Ascending aorta (tissue), 2 donors: Measurements from ENCODE around the gene IGFALS. TPM values are rescaled to one million over a fixed set of nuclear protein-coding genes. Genes with fewer than 3 reads are reported as not detected.

Experiments used
- DNase-seq, 2 donors: peaks; one replicate each; pipeline ENCODE4 v3.0.0-alpha.2; 2019; ENCODE audit warnings: low spot score in 2 of 2
- H3K27ac ChIP-seq, 2 donors: fragments of 200-600 bp; sonication (generic); one replicate each; pipeline ENCODE4 v1.5.1; 2016 to 2017; ENCODE audit warnings: mild to moderate bottlenecking in 1 of 2
- H3K27me3 ChIP-seq: fragments of 200-600 bp; sonication (generic); one replicate; pipeline ENCODE4 v1.5.1; 2017
- H3K36me3 ChIP-seq, 2 donors: fragments of 200-600 bp; sonication (generic); one replicate each; pipeline ENCODE4 v1.5.1; 2016
- H3K4me1 ChIP-seq, 2 donors: fragments of 200-600 bp; sonication (generic); one replicate each; pipeline ENCODE4 v1.5.1; 2016 to 2017; ENCODE audit warnings: mild to moderate bottlenecking in 1 of 2
- H3K4me3 ChIP-seq, 2 donors: fragments of 200-600 bp; sonication (generic); one replicate each; pipeline ENCODE4 v1.5.1; 2016 to 2017; ENCODE audit warnings: mild to moderate bottlenecking in 1 of 2
- H3K9me3 ChIP-seq, 2 donors: fragments of 200-600 bp; sonication (generic); one replicate each; pipeline ENCODE4 v1.5.1; 2016
- intact Hi-C: fragments of 100-400 bp; cut with DNase I; formaldehyde crosslinking; loops from one replicate; pipeline ENCODE4 v1.15.1; 2023
- total RNA-seq: library from RNA; depleted of rRNA; stranded (reverse); fragments of >200 nt; gene quantifications from one replicate; pipeline ENCODE4 v1.1.0, GENCODE V29; 2016
- TF ChIP-seq, protein P1 (sequence below), 3 experiments: fragments of 200-600 bp in 2 of 3; fragments of 450-650 bp in 1 of 3; sonication (generic) in 2 of 3; IDR thresholded peaks; one replicate each; pipeline ENCODE4 v1.5.1; 2016 to 2019; ENCODE audit warnings: antibody characterized with exemption in 3 of 3, mild to moderate bottlenecking in 1 of 3, moderate library complexity in 1 of 3

IGFALS gene
- total RNA-seq, 1 donor from 2014 or later, result not detected

DNA sequence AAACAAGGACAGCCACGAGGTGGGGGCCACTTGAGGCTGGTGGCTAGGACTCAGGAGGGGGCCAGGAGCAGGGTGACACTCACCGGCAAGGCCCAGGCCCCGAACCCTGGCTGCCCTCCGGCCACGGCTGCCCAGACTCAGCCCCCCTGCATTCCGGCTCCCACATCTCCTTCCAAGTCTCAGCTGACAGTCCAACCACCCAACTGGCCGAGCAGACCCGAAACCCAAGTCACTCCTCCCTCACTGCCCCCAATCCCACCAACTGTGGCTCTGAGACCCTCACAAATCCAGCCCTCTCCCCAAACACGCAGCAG, 23.7 kb upstream of the IGFALS start:
- Histone ChIP-seq H3K27me3 (no peaks in the 10 kb centered on the region), H3K36me3 (peaks cover 55 to 76% of the 10 kb centered on the region in 2 donors), H3K27ac (no peak overlapping the region), H3K4me3 (no peak overlapping the region), H3K9me3 (no peaks in the 10 kb centered on the region), H3K4me1 (no peaks in the 10 kb centered on the region)
- TF ChIP-seq, protein P1, sequence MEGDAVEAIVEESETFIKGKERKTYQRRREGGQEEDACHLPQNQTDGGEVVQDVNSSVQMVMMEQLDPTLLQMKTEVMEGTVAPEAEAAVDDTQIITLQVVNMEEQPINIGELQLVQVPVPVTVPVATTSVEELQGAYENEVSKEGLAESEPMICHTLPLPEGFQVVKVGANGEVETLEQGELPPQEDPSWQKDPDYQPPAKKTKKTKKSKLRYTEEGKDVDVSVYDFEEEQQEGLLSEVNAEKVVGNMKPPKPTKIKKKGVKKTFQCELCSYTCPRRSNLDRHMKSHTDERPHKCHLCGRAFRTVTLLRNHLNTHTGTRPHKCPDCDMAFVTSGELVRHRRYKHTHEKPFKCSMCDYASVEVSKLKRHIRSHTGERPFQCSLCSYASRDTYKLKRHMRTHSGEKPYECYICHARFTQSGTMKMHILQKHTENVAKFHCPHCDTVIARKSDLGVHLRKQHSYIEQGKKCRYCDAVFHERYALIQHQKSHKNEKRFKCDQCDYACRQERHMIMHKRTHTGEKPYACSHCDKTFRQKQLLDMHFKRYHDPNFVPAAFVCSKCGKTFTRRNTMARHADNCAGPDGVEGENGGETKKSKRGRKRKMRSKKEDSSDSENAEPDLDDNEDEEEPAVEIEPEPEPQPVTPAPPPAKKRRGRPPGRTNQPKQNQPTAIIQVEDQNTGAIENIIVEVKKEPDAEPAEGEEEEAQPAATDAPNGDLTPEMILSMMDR (IDR thresholded peaks at IDR 0.05), result no peak
- no peak for DNase-seq
- intact Hi-C loops, result no loop called here

DNA sequence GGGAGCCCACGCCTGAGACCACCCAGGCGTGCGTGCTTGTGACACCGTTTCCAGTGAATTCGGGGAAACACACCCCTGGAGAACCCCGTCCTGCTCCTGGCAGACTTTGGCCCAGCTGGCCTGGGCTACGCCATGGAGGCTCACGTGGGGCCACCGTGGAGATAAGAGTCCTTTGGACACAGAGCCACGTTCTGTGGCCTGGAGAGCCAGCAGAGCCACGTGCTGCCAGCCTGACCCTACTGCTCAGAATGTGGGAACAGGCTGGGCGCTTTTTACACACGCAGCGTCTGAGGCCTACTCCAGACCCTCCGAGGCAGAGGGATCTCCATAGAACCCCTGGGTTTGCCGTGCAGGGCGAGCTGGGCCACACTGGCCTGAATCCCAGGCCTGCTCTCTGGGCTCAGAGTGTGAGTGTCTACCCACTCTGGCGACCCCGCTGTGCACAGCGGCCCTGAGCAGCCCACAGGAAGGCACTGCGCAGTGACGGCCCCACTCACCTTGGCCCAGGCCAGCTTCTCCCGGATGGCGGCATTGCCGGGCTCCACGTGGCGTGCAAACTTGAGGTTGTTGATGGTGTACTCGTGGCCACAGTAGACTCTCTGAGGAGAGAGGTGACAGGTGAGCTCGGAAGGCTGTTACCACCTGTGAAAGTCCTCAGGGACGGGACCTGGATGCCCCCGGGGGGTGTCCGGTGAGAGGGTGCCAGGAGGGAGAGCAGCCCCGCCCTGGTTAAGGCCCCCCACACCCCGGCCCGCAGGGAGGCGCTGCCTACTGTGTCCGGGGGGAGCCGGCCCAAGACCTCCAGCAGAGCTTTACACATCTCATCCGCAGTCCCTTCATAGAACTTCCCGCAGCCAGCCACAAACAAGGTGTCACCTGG, 23.1 kb upstream of the IGFALS start:
- peak in 1 of 2 donors; percentile 58 for DNase-seq
- no peak overlapping the region for H3K4me3 ChIP-seq
- no peaks in the 10 kb centered on the region for H3K27me3 ChIP-seq
- no peaks in the 10 kb centered on the region for H3K9me3 ChIP-seq
- TF ChIP-seq, protein P1 (IDR thresholded peaks at IDR 0.05), result no peak
- H3K36me3 ChIP-seq, result peaks cover 50 to 70% of the 10 kb centered on the region in 2 donors
- no peak overlapping the region for H3K27ac ChIP-seq
- H3K4me1 ChIP-seq, result no peaks in the 10 kb centered on the region
- intact Hi-C loops, result no loop called here

GRCh38 chr16:1815461-1815860, 22.0 kb upstream of the IGFALS start:
- Histone ChIP-seq H3K4me1 (no peaks in the 10 kb centered on the region), H3K27ac (no peak overlapping the region), H3K36me3 (peaks cover 42 to 61% of the 10 kb centered on the region in 2 donors), H3K27me3 (no peaks in the 10 kb centered on the region), H3K4me3 (no peak overlapping the region), H3K9me3 (no peaks in the 10 kb centered on the region)
- no peak for DNase-seq
- intact Hi-C loops, result no loop called here
- TF ChIP-seq, protein P1 (IDR thresholded peaks at IDR 0.05), result no peak

DNA sequence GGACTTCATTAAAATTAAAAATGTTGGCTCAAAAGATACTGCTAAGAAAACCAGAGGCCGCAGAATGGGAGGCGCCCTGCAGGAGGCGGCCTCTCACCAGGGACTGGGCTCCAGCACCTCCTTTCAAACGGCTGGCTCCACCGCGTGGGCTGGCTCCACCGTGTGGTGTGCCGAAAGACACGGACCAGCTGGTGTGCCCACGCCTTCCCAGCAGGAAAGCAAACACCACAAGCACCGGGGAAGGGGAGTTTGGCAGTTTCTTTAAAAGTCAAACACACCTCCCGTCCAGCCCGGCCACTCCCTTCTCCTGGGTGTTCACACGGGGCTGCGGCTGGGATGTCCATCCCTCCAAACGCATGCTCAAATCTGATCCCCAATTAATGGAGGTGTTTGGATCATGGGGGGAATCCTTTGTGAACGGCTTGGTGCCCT, 19.2 kb upstream of the IGFALS start:
- no peaks in the 10 kb centered on the region for H3K9me3 ChIP-seq
- peaks cover 39 to 60% of the 10 kb centered on the region in 2 donors for H3K36me3 ChIP-seq
- TF ChIP-seq, protein P1 (IDR thresholded peaks at IDR 0.05), result peak; percentile 11 to 29 (median 14)
- no peak overlapping the region for H3K4me3 ChIP-seq
- H3K27me3 ChIP-seq, result no peaks in the 10 kb centered on the region
- H3K27ac ChIP-seq, result no peak overlapping the region
- intact Hi-C loops, result no loop called here
- DNase-seq, result no peak
- no peaks in the 10 kb centered on the region for H3K4me1 ChIP-seq

- H3K9me3 ChIP-seq, result no peaks in the 10 kb centered on the region
- DNase-seq, result no peak
- TF ChIP-seq, protein P1 (IDR thresholded peaks at IDR 0.05), result no peak
- peaks cover 25 to 64% of the 10 kb centered on the region in 2 donors for H3K36me3 ChIP-seq
- no peaks in the 10 kb centered on the region for H3K4me1 ChIP-seq
- no peak overlapping the region for H3K27ac ChIP-seq
- H3K27me3 ChIP-seq, result no peaks in the 10 kb centered on the region
- H3K4me3 ChIP-seq, result no peak overlapping the region
- intact Hi-C loops, result no loop called here
Measured at GRCh38 chr16:1810536-1810935, 17.0 kb upstream of the IGFALS start.
